Measurements from ENCODE around the gene IL1B.

GRCh38 chr2:112817082-112817689 lies 19.4 kb downstream of the IL1B start:
- TF ChIP-seq, protein P1, sequence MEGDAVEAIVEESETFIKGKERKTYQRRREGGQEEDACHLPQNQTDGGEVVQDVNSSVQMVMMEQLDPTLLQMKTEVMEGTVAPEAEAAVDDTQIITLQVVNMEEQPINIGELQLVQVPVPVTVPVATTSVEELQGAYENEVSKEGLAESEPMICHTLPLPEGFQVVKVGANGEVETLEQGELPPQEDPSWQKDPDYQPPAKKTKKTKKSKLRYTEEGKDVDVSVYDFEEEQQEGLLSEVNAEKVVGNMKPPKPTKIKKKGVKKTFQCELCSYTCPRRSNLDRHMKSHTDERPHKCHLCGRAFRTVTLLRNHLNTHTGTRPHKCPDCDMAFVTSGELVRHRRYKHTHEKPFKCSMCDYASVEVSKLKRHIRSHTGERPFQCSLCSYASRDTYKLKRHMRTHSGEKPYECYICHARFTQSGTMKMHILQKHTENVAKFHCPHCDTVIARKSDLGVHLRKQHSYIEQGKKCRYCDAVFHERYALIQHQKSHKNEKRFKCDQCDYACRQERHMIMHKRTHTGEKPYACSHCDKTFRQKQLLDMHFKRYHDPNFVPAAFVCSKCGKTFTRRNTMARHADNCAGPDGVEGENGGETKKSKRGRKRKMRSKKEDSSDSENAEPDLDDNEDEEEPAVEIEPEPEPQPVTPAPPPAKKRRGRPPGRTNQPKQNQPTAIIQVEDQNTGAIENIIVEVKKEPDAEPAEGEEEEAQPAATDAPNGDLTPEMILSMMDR (IDR thresholded peaks at IDR 0.05): no peak
- TF ChIP-seq JUND (IDR thresholded peaks at IDR 0.05) (no peak), GABPA (IDR thresholded peaks at IDR 0.05; ENCODE audit: low read depth) (no peak), POLR2AphosphoS5 (IDR thresholded peaks at IDR 0.05; ENCODE audit: low read depth, low read length) (no peak), RXRA (IDR thresholded peaks at IDR 0.05; ENCODE audit: borderline replicate concordance, low read depth) (no peak), RFX5 (IDR thresholded peaks at IDR 0.05; ENCODE audit: low read length) (no peak), SIN3A (IDR thresholded peaks at IDR 0.05; ENCODE audit: borderline replicate concordance, low read depth, low read length) (no peak), USF1 (IDR thresholded peaks at IDR 0.05; ENCODE audit: borderline replicate concordance, low read depth) (no peak), EP300 (IDR thresholded peaks at IDR 0.05; ENCODE audit: borderline replicate concordance in 1 of 2, low read depth in 1 of 2, low read length in 1 of 2) (no peak), RCOR1 (IDR thresholded peaks at IDR 0.05; ENCODE audit: low read length) (no peak), FOXM1 (IDR thresholded peaks at IDR 0.05; ENCODE audit: low read depth) (no peak), CHD2 (IDR thresholded peaks at IDR 0.05; ENCODE audit: low read length, partially characterized antibody) (no peak), TAF1 (IDR thresholded peaks at IDR 0.05; ENCODE audit: borderline replicate concordance, low read depth, low read length) (no peak)
